Mesenchymal stem cell (in vitro differentiated cells and primary cell): ENCODE measurements around the gene OTULIN.

Source experiments
- DNase-seq: peaks from one replicate; pipeline ENCODE4 v3.0.0-alpha.2; 2013
- H2AFZ ChIP-seq: one replicate; pipeline ENCODE4 v1.6.1; 2013; ENCODE audit warnings: low read depth, mild to moderate bottlenecking, control low read depth, inconsistent platforms, low read length, moderate library complexity
- H2AK5ac ChIP-seq: 2 replicates; pipeline ENCODE4 v1.6.1; 2013; ENCODE audit warnings: low read length, moderate library complexity, mild to moderate bottlenecking, inconsistent platforms; ENCODE audit not compliant: severe bottlenecking
- H2BK120ac ChIP-seq: one replicate; pipeline ENCODE4 v1.6.1; 2013; ENCODE audit warnings: low read depth, mild to moderate bottlenecking, inconsistent platforms, low read length, moderate library complexity
- H2BK12ac ChIP-seq, 2 experiments: one replicate each; pipeline ENCODE4 v1.6.1; 2013; ENCODE audit warnings: inconsistent platforms in 2 of 2, low read length in 2 of 2, mild to moderate bottlenecking in 2 of 2, moderate library complexity in 2 of 2, control low read depth in 1 of 2
- H2BK15ac ChIP-seq: one replicate; pipeline ENCODE4 v1.6.1; 2013; ENCODE audit warnings: mild to moderate bottlenecking, low read depth, inconsistent platforms; ENCODE audit not compliant: poor library complexity, severe bottlenecking
- H2BK5ac ChIP-seq: 2 replicates; pipeline ENCODE4 v1.6.1; 2013; ENCODE audit warnings: low read depth, mild to moderate bottlenecking, low read length, control low read depth, inconsistent platforms; ENCODE audit not compliant: poor library complexity, severe bottlenecking
- H3K14ac ChIP-seq, 2 experiments: one replicate each; pipeline ENCODE4 v1.6.1; 2013; ENCODE audit warnings: inconsistent platforms in 2 of 2, low read length in 2 of 2, control low read depth in 1 of 2, mild to moderate bottlenecking in 1 of 2, moderate library complexity in 1 of 2
- H3K18ac ChIP-seq, 2 experiments: one replicate each; pipeline ENCODE4 v1.6.1; 2013; ENCODE audit warnings: inconsistent platforms in 2 of 2, low read length in 2 of 2, control low read depth in 1 of 2, low read depth in 1 of 2, mild to moderate bottlenecking in 1 of 2
- H3K23ac ChIP-seq, 2 experiments: one replicate each; pipeline ENCODE4 v1.6.1; 2013; ENCODE audit warnings: inconsistent platforms in 2 of 2, low read length in 2 of 2, mild to moderate bottlenecking in 2 of 2, moderate library complexity in 2 of 2, control low read depth in 1 of 2
- H3K27ac ChIP-seq: 2 replicates; pipeline ENCODE4 v1.5.1; 2013; ENCODE audit warnings: mild to moderate bottlenecking, moderate library complexity, low read length, control low read depth, inconsistent platforms; ENCODE audit not compliant: poor library complexity, severe bottlenecking
- H3K27me3 ChIP-seq, 2 experiments: 2 replicates each; pipeline versions ENCODE4 v1.6.1 to v1.7.0; 2013; ENCODE audit warnings: low read length in 2 of 2, mild to moderate bottlenecking in 2 of 2, moderate library complexity in 2 of 2, control low read depth in 1 of 2, inconsistent platforms in 1 of 2; ENCODE audit not compliant: control insufficient read depth in 1 of 2, insufficient read depth in 1 of 2
- H3K36me3 ChIP-seq, 2 experiments: 2 replicates each; pipeline versions ENCODE4 v1.6.1 to v1.7.0; 2013; ENCODE audit warnings: low read length in 2 of 2, control low read depth in 1 of 2, inconsistent platforms in 1 of 2, low read depth in 1 of 2, mild to moderate bottlenecking in 1 of 2; ENCODE audit not compliant: insufficient read depth in 2 of 2, control insufficient read depth in 1 of 2
- H3K4ac ChIP-seq, 2 experiments: one replicate each; pipeline ENCODE4 v1.6.1; 2013; ENCODE audit warnings: inconsistent platforms in 2 of 2, low read length in 2 of 2, mild to moderate bottlenecking in 2 of 2, moderate library complexity in 2 of 2, control low read depth in 1 of 2, low read depth in 1 of 2
- H3K4me1 ChIP-seq: 2 replicates; pipeline ENCODE4 v1.6.1; 2013; ENCODE audit warnings: low read depth, low read length, control low read depth; ENCODE audit not compliant: control insufficient read depth, insufficient read depth
- H3K4me2 ChIP-seq: 2 replicates; pipeline ENCODE4 v1.6.1; 2013; ENCODE audit warnings: low read length, mild to moderate bottlenecking, inconsistent platforms; ENCODE audit not compliant: poor library complexity, severe bottlenecking
- H3K4me3 ChIP-seq, 2 experiments: 2 replicates each; pipeline versions ENCODE4 v1.5.1 to v1.7.0; 2013; ENCODE audit warnings: low read length in 2 of 2, mild to moderate bottlenecking in 2 of 2, control low read depth in 1 of 2, low read depth in 1 of 2; ENCODE audit not compliant: insufficient read depth in 1 of 2
- H3K79me1 ChIP-seq: replicated peaks from 2 replicates; pipeline ENCODE4 v1.6.1; 2013; ENCODE audit warnings: mild to moderate bottlenecking, control low read depth, low read length, inconsistent platforms; ENCODE audit not compliant: poor library complexity, severe bottlenecking
- H3K9ac ChIP-seq: 2 replicates; pipeline ENCODE4 v1.7.0; 2013; ENCODE audit warnings: mild to moderate bottlenecking, low read length, moderate library complexity
- H3K9me3 ChIP-seq: 2 replicates; pipeline ENCODE4 v1.7.0; 2013; ENCODE audit warnings: mild to moderate bottlenecking, low read length; ENCODE audit not compliant: control insufficient read depth
- H4K8ac ChIP-seq: one replicate; pipeline ENCODE4 v1.6.1; 2013; ENCODE audit warnings: inconsistent platforms, mild to moderate bottlenecking, low read length, moderate library complexity
- H4K91ac ChIP-seq: one replicate; pipeline ENCODE4 v1.6.1; 2013; ENCODE audit warnings: mild to moderate bottlenecking, low read length, inconsistent platforms
- WGBS: methylation state at CpG from one replicate; pipeline ENCODE4 v1.1.7; 2013; ENCODE audit warnings: mixed read lengths; 5-methylcytosine and 5-hydroxymethylcytosine counted together

OTULIN gene

GRCh38 chr5:14685757-14686156, 21.2 kb downstream of the OTULIN start:
- H3K4me1 ChIP-seq, result peaks cover 4% of the 10 kb centered on the region
- 54% methylated on average over 5 of the region's 6 CpGs for WGBS
- no peak overlapping the region for H3K4me2 ChIP-seq
- H3K4ac ChIP-seq, result no peak overlapping the region
- no peak overlapping the region for H3K4me3 ChIP-seq
- peak overlapping the region; percentile 6 for H3K9ac ChIP-seq
- no peak overlapping the region for H3K27ac ChIP-seq
- no peaks in the 10 kb centered on the region for H3K27me3 ChIP-seq
- peaks cover 13% of the 10 kb centered on the region for H3K9me3 ChIP-seq
- no peak overlapping the region for H4K8ac ChIP-seq
- no peak overlapping the region for H2BK120ac ChIP-seq
- H2BK15ac ChIP-seq, result no peak overlapping the region
- no peak overlapping the region for H4K91ac ChIP-seq
- DNase-seq, result peak; percentile 71
- H2AFZ ChIP-seq, result no peak overlapping the region
- H3K14ac ChIP-seq, result no peak overlapping the region
- peaks cover 37% of the 10 kb centered on the region for H3K79me1 ChIP-seq
- H2BK12ac ChIP-seq, result no peak overlapping the region
- peaks cover 27 to 83% of the 10 kb centered on the region in 2 experiments for H3K36me3 ChIP-seq
- no peak overlapping the region for H2BK5ac ChIP-seq
- H2AK5ac ChIP-seq, result no peak overlapping the region
- no peak overlapping the region for H3K18ac ChIP-seq
- no peak overlapping the region for H3K23ac ChIP-seq

- Histone ChIP-seq H3K14ac (no peak overlapping the region), H3K4me3 (no peak overlapping the region), H2AFZ (no peak overlapping the region), H3K4ac (no peak overlapping the region), H2AK5ac (no peak overlapping the region), H3K36me3 (peaks cover 23 to 84% of the 10 kb centered on the region in 2 experiments), H4K91ac (no peak overlapping the region), H2BK12ac (no peak overlapping the region), H3K79me1 (peaks cover 36% of the 10 kb centered on the region), H3K9me3 (peaks cover 13% of the 10 kb centered on the region), H3K9ac (peak overlapping the region; percentile 0), H4K8ac (no peak overlapping the region), H2BK120ac (no peak overlapping the region), H2BK5ac (no peak overlapping the region), H3K27me3 (no peaks in the 10 kb centered on the region), H2BK15ac (no peak overlapping the region), H3K4me1 (peaks cover 4% of the 10 kb centered on the region), H3K4me2 (no peak overlapping the region), H3K27ac (no peak overlapping the region), H3K23ac (no peak overlapping the region), H3K18ac (no peak overlapping the region)
- DNase-seq, result no peak
Observed at GRCh38 chr5:14686517-14686916, 22.0 kb downstream of the OTULIN start.

- H3K23ac ChIP-seq, result peak overlapping the region in 1 of 2 experiments; percentile 92
- H2AFZ ChIP-seq, result no peak overlapping the region
- peaks cover 35% of the 10 kb centered on the region for H3K79me1 ChIP-seq
- H3K27ac ChIP-seq, result no peak overlapping the region
- WGBS, result 100% methylated on average over 2 of the region's 4 CpGs
- no peak overlapping the region for H2BK12ac ChIP-seq
- no peaks in the 10 kb centered on the region for H3K27me3 ChIP-seq
- no peak overlapping the region for H4K8ac ChIP-seq
- H3K36me3 ChIP-seq, result peaks cover 21 to 84% of the 10 kb centered on the region in 2 experiments
- H3K18ac ChIP-seq, result no peak overlapping the region
- no peak for DNase-seq
- peak overlapping the region; percentile 0 for H3K9ac ChIP-seq
- no peak overlapping the region for H3K4ac ChIP-seq
- no peak overlapping the region for H3K14ac ChIP-seq
- no peak overlapping the region for H2BK120ac ChIP-seq
- H3K4me3 ChIP-seq, result no peak overlapping the region
- no peak overlapping the region for H3K4me2 ChIP-seq
- H3K4me1 ChIP-seq, result peaks cover 4% of the 10 kb centered on the region
- no peak overlapping the region for H2BK5ac ChIP-seq
- H3K9me3 ChIP-seq, result peaks cover 13% of the 10 kb centered on the region
- H2AK5ac ChIP-seq, result no peak overlapping the region
- H4K91ac ChIP-seq, result no peak overlapping the region
- H2BK15ac ChIP-seq, result no peak overlapping the region
Observed at GRCh38 chr5:14687023-14687665, 22.6 kb downstream of the OTULIN start.

- Histone ChIP-seq H3K4ac (no peak overlapping the region), H2AK5ac (no peak overlapping the region), H3K18ac (no peak overlapping the region), H4K8ac (no peak overlapping the region), H2AFZ (no peak overlapping the region), H3K4me3 (no peak overlapping the region), H3K23ac (peak overlapping the region in 1 of 2 experiments; percentile 77), H3K4me2 (no peak overlapping the region), H2BK15ac (no peak overlapping the region), H2BK5ac (no peak overlapping the region), H3K36me3 (peaks cover 28 to 97% of the 10 kb centered on the region in 2 experiments), H2BK120ac (no peak overlapping the region), H3K4me1 (peaks cover 2% of the 10 kb centered on the region), H3K27me3 (no peaks in the 10 kb centered on the region), H3K79me1 (peaks cover 32% of the 10 kb centered on the region), H4K91ac (no peak overlapping the region), H3K14ac (no peak overlapping the region), H3K9me3 (peaks cover 13% of the 10 kb centered on the region), H2BK12ac (no peak overlapping the region), H3K9ac (no peak overlapping the region), H3K27ac (no peak overlapping the region)
- 99% methylated on average over 4 of the region's 5 CpGs for WGBS
- no peak for DNase-seq
Observed at GRCh38 chr5:14693070-14693469, 28.6 kb downstream of the OTULIN start.
